GM19035 (cell line): ENCODE measurements around the gene OSM.

ENCODE experiments used
- ATAC-seq: cut with Tn5 transposase; IDR thresholded peaks from one replicate; pipeline ENCODE4 v1.9.1; 2021; ENCODE audit not compliant: unreplicated experiment

OSM gene

GRCh38 chr22:30266445-30267381 is at the start of gene OSM:
Gene OSM (minus strand): TSS chr22:30266851. CDS start chr22:30266799, 52 bp downstream.
- ATAC-seq, result no peak

- no peak for ATAC-seq
These were observed 49.4 kb upstream of the OSM start for GRCh38 chr22:30315962-30316576.

- ATAC-seq, result no peak
These were observed 48.3 kb upstream of the OSM start for GRCh38 chr22:30314915-30315314.

- no peak for ATAC-seq
These were observed 47.1 kb upstream of the OSM start for GRCh38 chr22:30313527-30314363.

- ATAC-seq, result no peak
These were observed 45.4 kb upstream of the OSM start for GRCh38 chr22:30312053-30312452.

GRCh38 chr22:30310881-30311771 is 44.5 kb upstream of the OSM start:
- no peak for ATAC-seq

GRCh38 chr22:30309951-30310741 is 43.5 kb upstream of the OSM start:
- ATAC-seq, result peak; percentile 40

GRCh38 chr22:30308518-30309230 is 42.0 kb upstream of the OSM start:
- ATAC-seq, result no peak

- ATAC-seq, result no peak
These were observed 41.4 kb upstream of the OSM start for GRCh38 chr22:30308093-30308492.

- no peak for ATAC-seq
These were observed 40.5 kb upstream of the OSM start for GRCh38 chr22:30307041-30307574.

- no peak for ATAC-seq
These were observed 40.0 kb upstream of the OSM start for GRCh38 chr22:30306627-30307011.

GRCh38 chr22:30305906-30306626 is 39.4 kb upstream of the OSM start:
- no peak for ATAC-seq

GRCh38 chr22:30305519-30305905 is 38.9 kb upstream of the OSM start:
- no peak for ATAC-seq

GRCh38 chr22:30304495-30305244 is 38.0 kb upstream of the OSM start:
- no peak for ATAC-seq

- ATAC-seq, result no peak
These were observed 36.1 kb upstream of the OSM start for GRCh38 chr22:30302810-30303138.

GRCh38 chr22:30301995-30302809 is 35.6 kb upstream of the OSM start:
- no peak for ATAC-seq

GRCh38 chr22:30299322-30299721 is 32.7 kb upstream of the OSM start:
- no peak for ATAC-seq
